GM10248 (cell line): ENCODE measurements around the gene GTSF1L.

Experiments
- CTCF ChIA-PET: fragments of 300-600 bp; sonication (Branson Sonifier 250); formaldehyde crosslinking; extraction: SDS; loops from one replicate; lab custom pipeline; 2021; ENCODE audit warnings: antibody characterized with exemption; lab: Yijun Ruan, JAX
- POLR2A ChIA-PET: fragments of 350-650 bp; sonication (Branson Sonifier 250); formaldehyde crosslinking; extraction: SDS; loops from one replicate; lab custom pipeline; 2020; ENCODE audit warnings: antibody characterized with exemption; lab: Yijun Ruan, JAX
- DNase-seq: peaks from one replicate; pipeline ENCODE4 v3.0.0; 2012; ENCODE audit errors: extremely low spot score
- TF ChIP-seq, protein P1 (sequence below): IDR thresholded peaks from 2 replicates; pipeline ENCODE4 v1.5.1; 2012; ENCODE audit warnings: mild to moderate bottlenecking, low read depth; ENCODE audit errors: extremely low read depth, missing control alignments, control extremely low read depth

Gene GTSF1L

DNA sequence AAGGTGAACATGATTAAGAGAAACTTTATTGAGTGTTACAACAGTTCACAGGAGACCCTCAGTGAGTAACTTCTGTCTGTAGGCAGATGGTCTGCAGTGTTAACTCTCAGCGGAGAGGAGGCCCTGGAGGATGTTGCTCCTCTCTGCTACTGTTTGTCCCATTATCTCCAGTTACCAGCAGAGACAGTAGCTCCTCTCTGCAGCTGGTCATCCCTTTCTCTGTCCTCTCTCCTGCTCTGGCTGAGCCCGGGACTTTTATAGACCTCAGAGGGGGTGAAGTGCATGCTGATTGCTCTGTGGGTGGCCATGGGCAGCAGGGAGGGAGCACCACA is 5.7 kb downstream of the GTSF1L start:
- TF ChIP-seq, protein P1, sequence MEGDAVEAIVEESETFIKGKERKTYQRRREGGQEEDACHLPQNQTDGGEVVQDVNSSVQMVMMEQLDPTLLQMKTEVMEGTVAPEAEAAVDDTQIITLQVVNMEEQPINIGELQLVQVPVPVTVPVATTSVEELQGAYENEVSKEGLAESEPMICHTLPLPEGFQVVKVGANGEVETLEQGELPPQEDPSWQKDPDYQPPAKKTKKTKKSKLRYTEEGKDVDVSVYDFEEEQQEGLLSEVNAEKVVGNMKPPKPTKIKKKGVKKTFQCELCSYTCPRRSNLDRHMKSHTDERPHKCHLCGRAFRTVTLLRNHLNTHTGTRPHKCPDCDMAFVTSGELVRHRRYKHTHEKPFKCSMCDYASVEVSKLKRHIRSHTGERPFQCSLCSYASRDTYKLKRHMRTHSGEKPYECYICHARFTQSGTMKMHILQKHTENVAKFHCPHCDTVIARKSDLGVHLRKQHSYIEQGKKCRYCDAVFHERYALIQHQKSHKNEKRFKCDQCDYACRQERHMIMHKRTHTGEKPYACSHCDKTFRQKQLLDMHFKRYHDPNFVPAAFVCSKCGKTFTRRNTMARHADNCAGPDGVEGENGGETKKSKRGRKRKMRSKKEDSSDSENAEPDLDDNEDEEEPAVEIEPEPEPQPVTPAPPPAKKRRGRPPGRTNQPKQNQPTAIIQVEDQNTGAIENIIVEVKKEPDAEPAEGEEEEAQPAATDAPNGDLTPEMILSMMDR = no peak
- ChIA-PET CTCF (interaction anchor here (2.9 kb wide), 1 partner anchor 28 kb away, joined by 10 read pairs; no protein-coding TSS in a partner anchor), POLR2A (no interaction called here)
- DNase-seq = no peak

DNA sequence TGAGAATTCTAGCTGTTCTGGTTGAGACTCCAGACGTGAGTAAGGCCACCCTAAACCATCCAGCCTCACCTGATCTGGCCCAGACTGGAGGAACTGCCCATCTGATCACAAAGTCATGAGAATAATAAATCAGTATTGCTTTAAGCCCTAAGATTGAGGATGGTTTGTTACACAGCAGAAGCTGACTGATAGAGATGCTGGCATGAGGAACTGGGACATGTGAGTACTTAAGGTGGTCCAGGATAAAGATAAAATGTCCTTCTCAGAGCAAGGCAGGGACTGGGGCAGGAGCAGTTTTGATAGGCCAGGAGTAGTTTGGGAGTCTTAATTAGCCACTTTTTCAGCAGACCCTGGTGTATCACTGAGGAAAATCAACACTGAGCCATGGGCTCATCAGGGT is 6.8 kb downstream of the GTSF1L start:
- DNase-seq = no peak
- TF ChIP-seq, protein P1 = no peak
- POLR2A ChIA-PET = no interaction called here
- CTCF ChIA-PET = interaction anchor here (1.0 to 2.9 kb wide), 3 partner anchors 17 to 360 kb away, joined by 3 to 10 read pairs (median 3); no protein-coding TSS in a partner anchor

DNA sequence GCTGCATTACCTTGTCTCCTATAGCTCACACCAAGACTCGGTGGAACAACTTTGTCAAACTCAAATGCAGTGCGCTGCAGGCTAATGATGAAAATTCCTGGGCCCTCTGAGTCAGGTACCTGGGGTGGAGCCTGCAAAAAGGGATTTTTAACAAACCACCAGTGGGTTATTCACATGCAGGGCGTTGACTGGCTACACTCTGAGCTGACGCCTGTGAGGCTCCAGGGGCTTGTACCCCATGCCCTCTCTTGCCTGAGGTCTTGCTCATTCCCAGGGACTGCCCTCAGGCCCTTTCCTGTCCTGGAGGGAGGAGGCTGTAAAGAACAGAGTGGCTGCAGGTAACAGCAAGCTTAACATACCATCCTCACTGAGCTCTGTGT is 9.2 kb downstream of the GTSF1L start:
- TF ChIP-seq, protein P1 = no peak
- DNase-seq = no peak
- ChIA-PET POLR2A (no interaction called here), CTCF (interaction anchor here (2.8 kb wide), 1 partner anchor 25 kb away, joined by 10 read pairs; no protein-coding TSS in a partner anchor)

GRCh38 chr20:43716757-43717615 is 9.8 kb downstream of the GTSF1L start:
- ChIA-PET POLR2A (no interaction called here), CTCF (interaction anchor here (2.8 kb wide), 1 partner anchor 24 kb away, joined by 10 read pairs; no protein-coding TSS in a partner anchor)
- TF ChIP-seq, protein P1 = no peak
- DNase-seq = no peak

DNA sequence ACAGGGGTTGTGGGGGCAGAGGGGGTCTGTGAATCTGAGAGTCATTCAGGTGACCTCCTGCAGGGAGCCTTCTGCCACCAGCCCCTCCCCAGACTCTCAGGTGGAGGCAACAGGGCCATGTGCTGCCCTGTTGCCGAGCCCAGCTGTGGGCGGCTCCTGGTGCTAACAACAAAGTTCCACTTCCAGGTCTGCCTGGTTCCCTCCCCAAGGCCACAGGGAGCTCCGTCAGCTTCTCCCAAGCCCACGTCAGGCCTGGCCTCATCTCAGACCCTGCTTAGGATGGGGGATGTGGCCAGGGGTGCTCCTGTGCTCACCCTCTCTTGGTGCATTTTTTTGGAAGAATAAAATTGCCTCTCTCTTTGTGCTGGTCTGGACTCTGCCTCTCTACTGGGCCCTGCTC is 10.7 kb downstream of the GTSF1L start:
- TF ChIP-seq, protein P1 = no peak
- POLR2A ChIA-PET = no interaction called here
- CTCF ChIA-PET = no interaction called here
- DNase-seq = no peak

DNA sequence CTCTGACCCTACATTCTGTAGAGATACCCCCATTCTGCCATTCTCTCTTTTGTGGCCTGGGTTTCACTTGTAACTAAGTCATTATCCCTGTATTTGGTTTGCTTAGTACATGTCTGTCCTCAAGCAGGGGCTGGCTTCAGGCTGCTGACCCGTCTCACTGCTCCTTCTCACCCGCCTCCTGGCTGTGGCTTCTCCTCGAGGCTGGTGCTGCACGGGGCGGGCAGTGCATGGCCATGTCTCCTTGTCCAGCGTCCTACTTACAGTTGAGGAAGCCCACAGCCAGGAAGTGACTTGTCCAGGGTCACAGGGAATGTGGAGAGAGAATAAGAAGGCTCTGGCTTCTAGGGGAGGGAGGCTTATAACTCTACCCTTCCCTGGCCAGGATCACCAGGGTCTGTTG is 11.3 kb downstream of the GTSF1L start:
- ChIA-PET CTCF (no interaction called here), POLR2A (no interaction called here)
- DNase-seq = no peak
- TF ChIP-seq, protein P1 = no peak
